ENCODE data around the gene ODF4. TPM values are rescaled to one million over a fixed set of nuclear protein-coding genes. Genes with fewer than 3 reads are reported as not detected.

The ODF4 gene
- polyA plus RNA-seq, 3 donors = not detected

DNA sequence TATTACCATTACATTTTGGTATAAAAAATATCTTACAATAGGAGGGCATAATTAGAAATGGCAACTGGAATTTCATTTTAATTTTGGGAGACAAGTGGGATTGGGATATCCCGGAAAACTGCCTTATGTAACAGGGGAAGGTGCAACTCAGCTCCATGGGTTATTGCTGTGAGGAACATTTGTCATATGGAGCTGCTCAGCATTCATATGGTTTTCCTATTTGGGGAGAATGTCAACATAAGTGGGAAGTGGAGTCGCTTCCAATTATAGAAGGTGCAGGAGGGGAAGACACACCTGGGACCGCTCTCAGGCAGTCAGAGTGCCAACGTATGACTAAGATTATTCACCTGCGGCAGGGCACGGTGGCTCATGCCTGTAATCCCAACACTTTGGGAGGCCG lies 10.7 kb downstream of the ODF4 start:
- no peak overlapping the region for H3K4me3 ChIP-seq (replicated peaks in 1 of 3; ENCODE audit: low read depth in 2 of 3, low read length in 3 of 3)

DNA sequence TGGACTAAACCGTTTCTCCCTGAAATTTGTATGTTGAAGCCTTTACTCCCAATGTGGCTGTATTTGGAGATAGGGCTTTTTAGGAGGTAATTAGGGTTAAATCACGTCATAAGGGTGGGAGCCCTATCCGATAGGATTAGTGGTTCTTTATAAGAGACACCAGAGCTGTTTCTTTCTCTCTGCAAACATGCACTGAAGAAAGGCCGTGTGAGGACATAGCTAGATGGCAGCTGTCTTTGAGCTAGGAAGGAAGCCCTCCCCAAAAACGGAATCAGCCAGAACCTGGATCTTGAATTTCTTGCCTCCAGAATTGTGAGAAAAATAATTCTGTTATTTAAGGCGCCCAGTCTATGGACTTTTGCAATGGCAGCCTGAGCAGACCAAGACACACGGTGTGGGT lies 14.1 kb downstream of the ODF4 start:
- H3K27me3 Mint-ChIP-seq (ENCODE audit: low read depth in 3 of 3) = peaks cover 0 to 3% (median 0%) of the 10 kb centered on the region in 3 donors
- H3K27ac Mint-ChIP-seq = no peak overlapping the region
- H3K4me3 Mint-ChIP-seq = no peak overlapping the region
- Histone ChIP-seq H4K20me1 (ENCODE audit: insufficient read depth, low read length) (no peaks in the 10 kb centered on the region), H3K4me2 (replicated peaks; ENCODE audit: extremely low read depth, low read length, poor library complexity, severe bottlenecking) (no peak overlapping the region), H3K27ac (ENCODE audit: low read depth in 1 of 2, low read length in 2 of 2) (no peak overlapping the region), H3K4me3 (replicated peaks in 1 of 3; ENCODE audit: low read depth in 2 of 3, low read length in 3 of 3) (no peak overlapping the region), H3K79me2 (ENCODE audit: insufficient read depth, low read length) (no peaks in the 10 kb centered on the region), H3K4me1 (ENCODE audit: control insufficient read depth in 1 of 2, insufficient read depth in 2 of 2, low read length in 2 of 2) (peaks cover 0 to 4% of the 10 kb centered on the region in 2 donors), H3K36me3 (replicated peaks in 1 of 2; ENCODE audit: control insufficient read depth in 1 of 2, insufficient read depth in 2 of 2, low read length in 2 of 2) (no peaks in the 10 kb centered on the region), H2AFZ (ENCODE audit: insufficient read depth, low read depth, low read length, poor library complexity, severe bottlenecking) (no peak overlapping the region), H3K9ac (ENCODE audit: insufficient read depth, low read length, poor library complexity, severe bottlenecking) (no peak overlapping the region), H3K27me3 (ENCODE audit: control insufficient read depth in 2 of 2, insufficient read depth in 2 of 2, low read length in 2 of 2) (no peaks in the 10 kb centered on the region), H3K9me3 (replicated peaks in 1 of 2; ENCODE audit: control insufficient read depth in 1 of 2, insufficient read depth in 1 of 2, low read length in 2 of 2) (no peaks in the 10 kb centered on the region)
- H3K4me1 Mint-ChIP-seq = peaks cover 6% of the 10 kb centered on the region
- intact Hi-C loops (cut with micrococcal nuclease) = no loop called here
- 75% methylated on average over 1 of the region's 7 CpGs for WGBS (ENCODE audit: insufficient coverage)
- H3K36me3 Mint-ChIP-seq = no peaks in the 10 kb centered on the region
- DNase-seq = no peak
- TF ChIP-seq, protein P1, sequence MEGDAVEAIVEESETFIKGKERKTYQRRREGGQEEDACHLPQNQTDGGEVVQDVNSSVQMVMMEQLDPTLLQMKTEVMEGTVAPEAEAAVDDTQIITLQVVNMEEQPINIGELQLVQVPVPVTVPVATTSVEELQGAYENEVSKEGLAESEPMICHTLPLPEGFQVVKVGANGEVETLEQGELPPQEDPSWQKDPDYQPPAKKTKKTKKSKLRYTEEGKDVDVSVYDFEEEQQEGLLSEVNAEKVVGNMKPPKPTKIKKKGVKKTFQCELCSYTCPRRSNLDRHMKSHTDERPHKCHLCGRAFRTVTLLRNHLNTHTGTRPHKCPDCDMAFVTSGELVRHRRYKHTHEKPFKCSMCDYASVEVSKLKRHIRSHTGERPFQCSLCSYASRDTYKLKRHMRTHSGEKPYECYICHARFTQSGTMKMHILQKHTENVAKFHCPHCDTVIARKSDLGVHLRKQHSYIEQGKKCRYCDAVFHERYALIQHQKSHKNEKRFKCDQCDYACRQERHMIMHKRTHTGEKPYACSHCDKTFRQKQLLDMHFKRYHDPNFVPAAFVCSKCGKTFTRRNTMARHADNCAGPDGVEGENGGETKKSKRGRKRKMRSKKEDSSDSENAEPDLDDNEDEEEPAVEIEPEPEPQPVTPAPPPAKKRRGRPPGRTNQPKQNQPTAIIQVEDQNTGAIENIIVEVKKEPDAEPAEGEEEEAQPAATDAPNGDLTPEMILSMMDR (IDR thresholded peaks at IDR 0.05) = no peak
- H3K9me3 Mint-ChIP-seq = peaks cover 0 to 5% (median 0%) of the 10 kb centered on the region in 7 donors

More for the DNA sequence above, 10.7 kb downstream of the ODF4 start:
- H2AFZ ChIP-seq (ENCODE audit: insufficient read depth, low read depth, low read length, poor library complexity, severe bottlenecking) = no peak overlapping the region
- H3K9me3 Mint-ChIP-seq = peaks cover 0 to 3% (median 0%) of the 10 kb centered on the region in 7 donors
- 96% methylated on average over 3 of the region's 7 CpGs for WGBS (ENCODE audit: insufficient coverage)
- peaks cover 11% of the 10 kb centered on the region for H3K4me1 Mint-ChIP-seq
- no peaks in the 10 kb centered on the region for H3K9me3 ChIP-seq (replicated peaks in 1 of 2; ENCODE audit: control insufficient read depth in 1 of 2, insufficient read depth in 1 of 2, low read length in 2 of 2)
- no peak for DNase-seq
- no peak overlapping the region for H3K4me3 Mint-ChIP-seq
- H3K36me3 ChIP-seq (replicated peaks in 1 of 2; ENCODE audit: control insufficient read depth in 1 of 2, insufficient read depth in 2 of 2, low read length in 2 of 2) = no peaks in the 10 kb centered on the region
- H3K4me2 ChIP-seq (replicated peaks; ENCODE audit: extremely low read depth, low read length, poor library complexity, severe bottlenecking) = no peak overlapping the region
- H3K27ac ChIP-seq (ENCODE audit: low read depth in 1 of 2, low read length in 2 of 2) = no peak overlapping the region
- no peaks in the 10 kb centered on the region for H4K20me1 ChIP-seq (ENCODE audit: insufficient read depth, low read length)
- H3K27ac Mint-ChIP-seq = no peak overlapping the region
- no peaks in the 10 kb centered on the region for H3K79me2 ChIP-seq (ENCODE audit: insufficient read depth, low read length)
- intact Hi-C loops (cut with micrococcal nuclease) = no loop called here
- peaks cover 0 to 4% of the 10 kb centered on the region in 2 donors for H3K4me1 ChIP-seq (ENCODE audit: control insufficient read depth in 1 of 2, insufficient read depth in 2 of 2, low read length in 2 of 2)
- H3K9ac ChIP-seq (ENCODE audit: insufficient read depth, low read length, poor library complexity, severe bottlenecking) = no peak overlapping the region
- TF ChIP-seq, protein P1 (IDR thresholded peaks at IDR 0.05) = no peak
- H3K36me3 Mint-ChIP-seq = no peaks in the 10 kb centered on the region
- H3K27me3 ChIP-seq (ENCODE audit: control insufficient read depth in 2 of 2, insufficient read depth in 2 of 2, low read length in 2 of 2) = peaks cover 0 to 20% of the 10 kb centered on the region in 2 donors
- H3K27me3 Mint-ChIP-seq (ENCODE audit: low read depth in 3 of 3) = peaks cover 13 to 26% (median 21%) of the 10 kb centered on the region in 3 donors
